AG04450 (cell line): ENCODE results near the gene WDR11. TPM values are rescaled to one million over a fixed set of nuclear protein-coding genes. Genes with fewer than 3 reads are reported as not detected.

Experiments
- CTCF ChIA-PET: fragments of 300-600, 350-600 bp; formaldehyde crosslinking; extraction: SDS; loops from one replicate; lab custom pipeline; 2022; ENCODE audit warnings: antibody characterized with exemption, inconsistent platforms; lab: Charles Lee
- POLR2A ChIA-PET: fragments of 350-600 bp; formaldehyde crosslinking; extraction: SDS; loops from one replicate; lab custom pipeline; 2021; ENCODE audit warnings: antibody characterized with exemption, inconsistent platforms; lab: Yijun Ruan, JAX
- DNase-seq: peaks from one replicate; pipeline ENCODE4 v3.0.0-alpha.2; 2011; ENCODE audit warnings: low read depth, low spot score
- H3K27ac ChIP-seq: one replicate; pipeline ENCODE4 v1.5.1; 2012; ENCODE audit warnings: low read depth, low read length, control low read depth
- H3K27me3 ChIP-seq: one replicate; pipeline ENCODE4 v1.6.0; 2012; ENCODE audit warnings: low read length; ENCODE audit not compliant: control insufficient read depth, insufficient read depth
- H3K4me3 ChIP-seq: 2 replicates; pipeline ENCODE4 v1.5.1; 2011; ENCODE audit warnings: mild to moderate bottlenecking, low read depth, low read length, control low read depth
- H3K9me3 ChIP-seq: 2 replicates; pipeline ENCODE4 v1.5.1; 2012; ENCODE audit warnings: low read length; ENCODE audit not compliant: control insufficient read depth, insufficient read depth
- polyA plus RNA-seq: library from polyadenylated mRNA; depleted of rRNA; stranded (reverse); fragments of >200 nt; gene quantifications from 2 replicates; pipeline ENCODE4 v1.2.3, GENCODE V29; 2011
- TF ChIP-seq, protein P1 (sequence below): IDR thresholded peaks from 2 replicates; pipeline ENCODE4 v1.5.1; 2011; ENCODE audit warnings: low read depth, low read length, control low read depth, inconsistent platforms

WDR11 gene
- polyA plus RNA-seq, 1 experiment, result 86.3 TPM

- Histone ChIP-seq H3K27me3 (no peaks in the 10 kb centered on the region), H3K27ac (no peak overlapping the region), H3K4me3 (no peak overlapping the region), H3K9me3 (no peaks in the 10 kb centered on the region; the same call in 1 of the 2 replicates)
- TF ChIP-seq, protein P1, sequence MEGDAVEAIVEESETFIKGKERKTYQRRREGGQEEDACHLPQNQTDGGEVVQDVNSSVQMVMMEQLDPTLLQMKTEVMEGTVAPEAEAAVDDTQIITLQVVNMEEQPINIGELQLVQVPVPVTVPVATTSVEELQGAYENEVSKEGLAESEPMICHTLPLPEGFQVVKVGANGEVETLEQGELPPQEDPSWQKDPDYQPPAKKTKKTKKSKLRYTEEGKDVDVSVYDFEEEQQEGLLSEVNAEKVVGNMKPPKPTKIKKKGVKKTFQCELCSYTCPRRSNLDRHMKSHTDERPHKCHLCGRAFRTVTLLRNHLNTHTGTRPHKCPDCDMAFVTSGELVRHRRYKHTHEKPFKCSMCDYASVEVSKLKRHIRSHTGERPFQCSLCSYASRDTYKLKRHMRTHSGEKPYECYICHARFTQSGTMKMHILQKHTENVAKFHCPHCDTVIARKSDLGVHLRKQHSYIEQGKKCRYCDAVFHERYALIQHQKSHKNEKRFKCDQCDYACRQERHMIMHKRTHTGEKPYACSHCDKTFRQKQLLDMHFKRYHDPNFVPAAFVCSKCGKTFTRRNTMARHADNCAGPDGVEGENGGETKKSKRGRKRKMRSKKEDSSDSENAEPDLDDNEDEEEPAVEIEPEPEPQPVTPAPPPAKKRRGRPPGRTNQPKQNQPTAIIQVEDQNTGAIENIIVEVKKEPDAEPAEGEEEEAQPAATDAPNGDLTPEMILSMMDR, result no peak
- ChIA-PET POLR2A (no interaction called here), CTCF (no interaction called here)
- DNase-seq, result no peak
These were observed 80.3 kb downstream of the WDR11 start for GRCh38 chr10:120931423-120931822.

- Histone ChIP-seq H3K9me3 (no peaks in the 10 kb centered on the region), H3K27me3 (no peaks in the 10 kb centered on the region), H3K27ac (no peak overlapping the region), H3K4me3 (no peak overlapping the region)
- DNase-seq, result no peak
- TF ChIP-seq, protein P1, result no peak
- CTCF ChIA-PET, result no interaction called here
- POLR2A ChIA-PET, result no interaction called here
These were observed 80.8 kb downstream of the WDR11 start for GRCh38 chr10:120931999-120932398.

DNA sequence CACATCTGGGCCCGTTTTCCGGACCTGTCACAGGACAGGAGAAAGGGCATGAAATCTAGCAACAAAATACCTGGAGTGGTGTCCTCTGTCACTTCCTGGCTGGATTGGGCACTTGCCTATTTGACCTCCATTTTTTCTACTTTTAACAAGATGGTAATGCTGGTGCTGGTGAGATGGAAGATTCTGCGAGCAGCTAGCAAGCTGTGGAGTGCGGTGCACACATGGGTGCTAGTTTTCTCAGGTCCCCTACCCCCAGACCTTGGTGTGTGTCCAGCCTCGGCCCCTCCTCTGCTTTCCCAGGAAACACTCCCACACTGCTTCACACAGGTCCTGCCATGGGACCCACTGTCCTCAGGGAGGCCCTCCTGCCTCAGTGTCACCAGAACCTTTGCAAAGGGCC lies 87.7 kb downstream of the WDR11 start:
- ChIA-PET CTCF (interaction anchor here (2.5 to 2.8 kb wide), 2 partner anchors 10 to 11 kb away, joined by 8 to 13 read pairs; no protein-coding TSS in a partner anchor), POLR2A (no interaction called here)
- TF ChIP-seq, protein P1, result no peak
- no peak for DNase-seq
- H3K27me3 ChIP-seq, result no peaks in the 10 kb centered on the region
- H3K9me3 ChIP-seq, result no peaks in the 10 kb centered on the region
- no peak overlapping the region for H3K27ac ChIP-seq
- no peak overlapping the region for H3K4me3 ChIP-seq

GRCh38 chr10:120940299-120940900 lies 89.2 kb downstream of the WDR11 start:
- CTCF ChIA-PET, result interaction anchor here (2.8 kb wide), 1 partner anchor 9 kb away, joined by 13 read pairs; no protein-coding TSS in a partner anchor
- DNase-seq, result no peak
- H3K4me3 ChIP-seq, result no peak overlapping the region
- TF ChIP-seq, protein P1, result no peak
- POLR2A ChIA-PET, result no interaction called here
- H3K27ac ChIP-seq, result no peak overlapping the region
- H3K27me3 ChIP-seq, result no peaks in the 10 kb centered on the region
- H3K9me3 ChIP-seq, result no peaks in the 10 kb centered on the region

DNA sequence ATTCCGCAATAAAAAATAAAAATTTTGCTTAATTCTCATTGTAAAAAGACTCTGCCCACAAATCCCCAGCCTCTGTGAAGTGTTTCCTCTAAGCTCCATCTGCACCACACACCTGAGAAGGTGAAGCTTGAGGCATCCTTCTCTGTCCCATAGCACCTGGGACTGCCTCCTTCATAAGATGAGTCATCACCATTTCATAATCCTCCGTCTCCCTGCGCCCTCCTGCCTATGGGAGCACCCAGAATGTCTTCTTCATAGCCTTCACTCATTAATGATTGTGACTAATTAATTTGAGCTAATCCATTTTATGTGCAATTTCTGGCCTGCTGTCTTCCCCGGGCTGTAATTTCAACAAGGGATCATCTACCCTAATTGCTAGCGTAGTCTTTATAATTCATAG lies 90.3 kb downstream of the WDR11 start:
- TF ChIP-seq, protein P1, result no peak
- no peaks in the 10 kb centered on the region for H3K27me3 ChIP-seq
- H3K9me3 ChIP-seq, result no peaks in the 10 kb centered on the region
- no peak overlapping the region for H3K27ac ChIP-seq
- ChIA-PET CTCF (interaction anchor here (1.9 to 2.8 kb wide), 4 partner anchors 8 to 937 kb away, joined by 5 to 13 read pairs (median 8); no protein-coding TSS in a partner anchor), POLR2A (no interaction called here)
- DNase-seq, result no peak
- H3K4me3 ChIP-seq, result no peak overlapping the region
